ELR (cell line): Measurements from ENCODE around the gene ICAM2.
"Not testable (repeated sequence)": the region's sequence is repeated elsewhere in the genome, so short reads cannot be mapped to it uniquely, and the experiment has no call there.

Experiments
- DNase-seq: peaks from one replicate; pipeline ENCODE4 v3.0.0-alpha.2; 2015; ENCODE audit warnings: low read depth

Gene ICAM2

GRCh38 chr17:63997341-63998048 is 22.9 kb downstream of the ICAM2 start:
- no peak for DNase-seq

- no peak for DNase-seq
Measured at GRCh38 chr17:63996430-63997182, 23.8 kb downstream of the ICAM2 start.

DNA sequence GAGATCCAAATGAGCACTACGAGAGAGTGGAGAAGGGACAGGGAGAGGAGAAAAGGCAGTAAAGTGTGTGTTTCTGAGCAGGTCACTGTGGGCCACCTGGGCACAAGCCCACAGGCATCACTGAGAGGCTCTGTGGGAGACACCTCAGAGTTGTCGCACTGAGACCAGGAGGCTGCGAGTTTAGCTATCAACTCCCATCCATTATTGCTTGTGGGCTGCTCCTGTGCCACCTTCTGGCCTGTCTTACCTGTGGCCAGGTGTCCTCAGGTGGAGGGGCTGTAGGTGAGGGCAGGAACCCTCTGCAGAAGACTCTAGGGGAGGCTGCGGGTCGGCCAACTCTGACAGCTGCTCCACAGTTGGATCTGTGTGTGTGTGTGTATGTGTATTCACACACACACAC is 24.8 kb downstream of the ICAM2 start:
- no peak for DNase-seq

DNA sequence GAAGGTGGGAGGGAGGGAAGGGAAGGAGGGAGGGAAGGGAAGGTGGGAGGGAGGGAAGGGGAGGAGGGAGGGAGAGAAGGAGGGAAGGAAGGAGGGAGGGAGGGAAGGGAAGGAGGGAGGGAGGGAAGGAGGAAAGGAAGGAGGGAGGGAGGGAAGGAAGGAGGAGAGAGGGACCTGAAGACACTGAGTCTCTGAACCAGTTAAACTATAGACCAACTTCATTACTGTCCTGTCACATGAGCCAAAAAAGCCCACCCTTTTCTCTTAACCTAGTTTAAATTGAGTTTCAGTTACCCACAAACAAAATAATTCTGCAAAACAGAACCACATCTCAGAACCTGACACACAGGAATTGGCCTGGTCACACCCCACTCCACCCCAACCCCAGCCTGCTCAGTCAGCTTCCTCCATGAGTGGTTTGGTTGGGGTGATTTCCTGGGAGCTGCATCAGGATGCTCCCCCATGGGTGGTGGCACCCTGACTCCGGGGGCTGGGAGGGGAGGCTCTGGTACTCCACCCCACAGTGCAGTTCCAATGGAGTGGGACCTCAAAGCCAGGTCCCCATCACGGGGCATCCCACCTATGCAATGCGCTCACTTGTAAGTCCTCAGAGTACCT is 27.0 kb downstream of the ICAM2 start:
- DNase-seq, result no peak

- DNase-seq, result no peak
Measured at GRCh38 chr17:63991611-63992010, 28.8 kb downstream of the ICAM2 start.

DNA sequence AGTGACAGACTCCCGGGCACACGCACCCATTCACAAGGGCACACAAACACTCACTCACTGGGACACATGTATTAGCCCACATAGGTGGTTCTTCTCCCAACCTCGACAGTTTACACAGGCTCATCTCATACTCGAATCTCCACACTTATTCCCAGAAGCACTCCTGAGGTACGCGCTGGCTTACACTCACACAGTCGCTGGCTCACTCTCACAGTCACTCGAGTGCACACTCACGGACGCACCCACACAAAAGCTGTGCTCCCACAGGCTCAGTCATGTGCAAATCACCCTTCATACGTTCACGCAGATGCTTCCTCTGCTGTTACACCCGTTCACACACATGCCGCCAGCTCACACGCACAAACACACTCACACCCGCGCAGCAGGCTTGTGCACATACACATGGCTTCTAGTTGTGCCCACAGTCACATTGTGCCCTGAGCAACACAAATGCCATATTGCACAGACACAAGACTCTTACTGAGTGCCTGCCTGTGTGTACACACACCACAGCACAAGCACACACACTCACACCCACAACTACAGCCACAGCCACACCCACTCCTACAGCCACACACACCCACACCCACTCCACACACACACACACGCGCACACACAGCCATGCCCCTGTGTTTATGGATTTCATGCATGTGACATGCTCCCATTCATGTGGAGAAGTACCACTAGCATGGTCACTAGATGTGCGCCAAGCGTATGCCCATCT is 30.6 kb downstream of the ICAM2 start:
- no peak for DNase-seq

GRCh38 chr17:63988741-63989621 is 31.5 kb downstream of the ICAM2 start:
- no peak for DNase-seq

- no peak for DNase-seq
Measured at GRCh38 chr17:63988127-63988478, 32.3 kb downstream of the ICAM2 start.

GRCh38 chr17:63987221-63988126 is 33.0 kb downstream of the ICAM2 start:
- DNase-seq, result no peak

DNA sequence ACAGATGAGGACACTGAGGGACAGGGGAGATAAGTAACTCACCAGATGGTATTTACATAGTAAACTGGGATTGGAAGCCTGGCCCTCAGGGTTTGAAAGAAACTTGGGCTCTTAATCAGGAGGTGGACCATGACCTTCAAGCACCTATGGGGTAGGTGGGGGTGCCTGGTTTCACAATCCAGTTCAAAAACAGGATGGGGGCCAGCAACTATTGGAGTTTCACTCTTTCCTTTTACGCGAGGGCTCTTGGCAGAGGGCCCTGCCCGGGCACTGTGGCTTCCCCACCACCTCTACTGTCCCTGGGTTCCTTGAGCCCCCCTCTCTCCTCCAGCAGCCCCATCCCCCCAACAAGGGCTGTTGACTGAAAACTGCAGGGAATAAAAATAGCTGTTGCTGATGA is 33.6 kb downstream of the ICAM2 start:
- DNase-seq, result no peak

DNA sequence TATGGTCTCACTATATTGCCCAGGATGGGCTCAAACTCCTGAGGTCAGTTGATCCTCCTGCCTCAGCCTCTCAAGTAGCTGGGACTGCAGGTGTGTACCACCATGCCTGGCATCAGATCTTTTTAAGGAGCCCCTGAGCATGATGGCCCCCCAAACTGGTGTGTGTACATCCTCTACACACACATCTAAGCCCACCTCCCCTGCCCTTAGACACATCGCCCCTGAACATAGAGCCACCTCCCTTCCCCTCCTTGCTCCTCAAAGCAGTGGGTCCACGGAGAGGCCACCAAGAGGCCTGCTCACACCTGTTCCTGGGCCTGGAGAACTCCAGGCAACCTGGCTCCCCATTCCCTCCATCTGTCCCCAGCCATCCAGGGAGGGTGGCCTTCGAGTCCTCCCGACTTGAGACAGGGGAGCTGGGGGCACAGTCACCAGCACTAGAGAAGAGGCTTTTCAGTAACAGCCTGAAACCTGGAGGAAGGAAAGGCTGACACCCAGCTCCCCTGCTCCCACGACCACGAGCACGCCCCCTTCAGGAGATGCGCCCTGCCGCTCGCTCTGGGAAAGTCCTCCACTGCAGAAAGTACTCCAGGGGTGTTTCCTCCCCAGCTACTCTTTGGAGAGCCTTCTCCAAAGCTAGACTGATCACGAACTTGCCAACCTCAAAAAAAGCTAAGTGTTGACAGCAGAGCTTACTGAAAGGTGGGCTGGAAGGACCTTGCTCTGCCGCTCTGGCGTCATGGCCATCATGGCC is 34.9 kb downstream of the ICAM2 start:
- DNase-seq, result peak; percentile 24

- peak; percentile 92 for DNase-seq
Measured at GRCh38 chr17:63984651-63985386, 35.6 kb downstream of the ICAM2 start.

- no peak for DNase-seq
Measured at GRCh38 chr17:63984236-63984635, 36.2 kb downstream of the ICAM2 start.

- no peak for DNase-seq
Measured at GRCh38 chr17:63983320-63983719, 37.1 kb downstream of the ICAM2 start.

GRCh38 chr17:63982641-63983040 is 37.8 kb downstream of the ICAM2 start:
- DNase-seq, result not testable (repeated sequence)

DNA sequence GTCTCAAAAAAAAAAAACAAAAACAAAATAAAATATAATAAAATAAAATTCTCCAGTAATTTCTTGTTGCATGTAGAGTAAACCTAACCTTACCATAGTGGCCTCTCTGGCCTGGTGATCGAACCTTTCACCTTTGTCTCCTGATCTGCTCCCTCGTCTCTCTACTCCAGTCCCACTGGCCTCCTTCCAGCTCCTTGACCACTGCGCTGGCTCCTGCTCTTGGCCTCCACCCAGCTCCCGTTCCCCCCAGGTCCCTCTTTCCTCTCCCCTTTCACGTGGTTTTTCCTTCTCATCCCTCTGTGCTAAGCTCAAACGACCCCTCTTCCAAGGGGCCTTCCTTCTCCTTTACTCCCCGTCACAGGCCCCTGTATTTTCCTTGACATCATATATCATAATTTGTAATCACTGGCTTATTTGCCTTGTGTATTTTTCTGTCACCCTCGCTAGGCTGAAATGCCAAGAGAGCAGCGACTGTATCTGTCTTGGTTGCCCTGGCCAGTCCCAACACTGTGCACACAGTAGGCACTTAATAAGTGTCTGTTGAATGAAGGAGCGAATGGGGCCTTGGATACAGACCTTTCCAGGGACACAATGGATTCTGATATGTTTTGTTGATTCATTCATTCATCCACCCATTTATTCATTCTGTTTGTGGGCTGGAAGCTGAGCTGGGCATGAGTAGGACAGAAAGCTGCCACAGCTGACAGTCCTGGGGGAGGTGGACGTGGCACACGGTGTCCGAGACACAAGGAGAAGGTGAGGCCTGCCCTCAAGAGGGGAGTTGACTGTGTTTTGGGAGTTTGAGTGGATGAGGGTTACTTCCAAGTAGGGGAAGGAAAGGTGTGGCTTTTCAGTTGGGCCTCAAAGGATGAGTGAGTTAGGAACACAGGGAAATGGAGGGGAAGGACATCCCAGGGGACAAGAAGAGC is 41.9 kb downstream of the ICAM2 start:
- DNase-seq, result no peak

DNA sequence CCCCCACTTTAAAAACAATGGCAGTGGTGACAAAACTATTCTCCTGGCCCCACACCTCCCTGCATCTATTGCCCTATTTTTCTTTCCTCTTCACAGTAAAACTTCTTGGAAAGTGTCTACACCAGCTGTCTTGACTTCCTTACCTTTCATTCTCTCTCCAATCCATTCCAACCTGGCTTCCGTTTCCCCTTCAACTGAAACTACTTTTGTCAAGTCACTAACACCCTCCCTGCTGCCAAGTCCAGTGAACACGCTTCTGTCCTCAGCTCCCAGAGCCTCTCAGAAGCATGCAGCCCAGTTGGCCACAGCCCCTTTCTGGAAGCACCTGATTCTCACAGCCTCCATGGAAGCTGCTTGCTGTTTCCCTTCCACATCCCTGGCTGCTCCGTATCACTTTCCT is 43.7 kb downstream of the ICAM2 start:
- no peak for DNase-seq

GRCh38 chr17:63975541-63976092 is 44.8 kb downstream of the ICAM2 start:
- no peak for DNase-seq
